Measurements from ENCODE around the gene MSRB3. TPM values are rescaled to one million over a fixed set of nuclear protein-coding genes. Genes with fewer than 3 reads are reported as not detected.

Gene MSRB3
- total RNA-seq, 1 experiment from 2014 or later, result 1.1 TPM

DNA sequence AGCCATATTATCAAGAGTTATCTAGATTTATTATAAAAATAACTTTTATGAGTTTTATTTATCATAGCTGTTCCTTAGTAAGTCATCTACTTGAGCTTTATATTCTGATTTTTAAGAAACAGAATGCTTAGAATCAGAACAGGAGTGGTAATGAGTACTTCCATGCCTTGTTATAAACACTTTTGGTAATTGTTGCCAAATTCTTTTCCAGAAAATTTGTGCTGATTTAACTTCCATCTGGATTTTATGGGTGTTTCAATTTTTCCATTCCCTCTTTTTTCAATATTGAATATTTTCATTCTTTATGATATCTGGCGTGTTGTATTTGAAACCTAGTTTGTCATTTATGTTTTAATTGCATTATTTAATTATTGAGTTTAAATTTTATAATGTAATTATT is 131.2 kb downstream of the MSRB3 start:
- no peaks in the 10 kb centered on the region for H4K20me1 ChIP-seq (ENCODE audit: control insufficient read depth, insufficient read depth, insufficient read length)
- no peak overlapping the region for H4K8ac ChIP-seq (replicated peaks; ENCODE audit: insufficient read length, low read depth, low read length)
- no peak overlapping the region for H3K9ac ChIP-seq (ENCODE audit: extremely low read depth, insufficient read length, low read length)
- no peak overlapping the region for H3K14ac ChIP-seq (ENCODE audit: insufficient read depth, low read length)
- H3K4me1 ChIP-seq (ENCODE audit: insufficient read depth, low read length), result no peaks in the 10 kb centered on the region
- no peaks in the 10 kb centered on the region for H3K79me2 ChIP-seq (ENCODE audit: insufficient read depth, low read length)
- Mint-ChIP-seq H3K27ac (no peak overlapping the region), H3K27me3 (ENCODE audit: low read depth) (no peaks in the 10 kb centered on the region), H3K4me1 (no peaks in the 10 kb centered on the region), H3K36me3 (ENCODE audit: insufficient read depth in 1 of 3, low read depth in 3 of 3) (peaks cover 0 to 9% (median 0%) of the 10 kb centered on the region in 3 experiments; a peak in 2 of 7 replicates), H3K4me3 (no peak overlapping the region), H3K9me3 (peaks cover 0 to 8% of the 10 kb centered on the region in 2 experiments; a peak in 1 of 5 replicates)
- H3K18ac ChIP-seq (ENCODE audit: insufficient read length, low read depth, low read length), result no peak overlapping the region
- H4K91ac ChIP-seq (ENCODE audit: insufficient read length, low read depth, low read length), result no peak overlapping the region
- H2BK120ac ChIP-seq (ENCODE audit: low read depth, low read length, poor library complexity, severe bottlenecking), result no peak overlapping the region
- DNase-seq, result no peak
- no peak overlapping the region for H2BK20ac ChIP-seq (ENCODE audit: low read depth, low read length, poor library complexity, severe bottlenecking)
- no peaks in the 10 kb centered on the region for H3K27me3 ChIP-seq (ENCODE audit: insufficient read depth, low read length)
- H2BK15ac ChIP-seq (ENCODE audit: low read depth, low read length), result no peak overlapping the region
- no peak overlapping the region for H2AK5ac ChIP-seq (ENCODE audit: insufficient read length, low read length)
- no peak overlapping the region for H3K23ac ChIP-seq (ENCODE audit: insufficient read length, low read depth, low read length)
- no peak overlapping the region for H2BK5ac ChIP-seq (ENCODE audit: insufficient read length, low read length)
- no peak overlapping the region for H4K5ac ChIP-seq (ENCODE audit: insufficient read length, low read depth, low read length)
- WGBS (ENCODE audit: extremely low coverage, insufficient read length, low lambda C conversion rate), result no CpG with 5 or more reads among the region's 1 CpG
- H3K56ac ChIP-seq (ENCODE audit: insufficient read length, low read depth, low read length), result no peak overlapping the region
- no peaks in the 10 kb centered on the region for H3K79me1 ChIP-seq (ENCODE audit: insufficient read depth, low read depth, low read length, poor library complexity, severe bottlenecking)
- H3K27ac ChIP-seq (ENCODE audit: insufficient read length, low read depth, low read length), result no peak overlapping the region
- H3K9me3 ChIP-seq (ENCODE audit: control insufficient read depth, low read depth, low read length), result no peaks in the 10 kb centered on the region
- no peak overlapping the region for H3T11ph ChIP-seq (ENCODE audit: low read length)
- H3K23me2 ChIP-seq (ENCODE audit: insufficient read length, low read depth, low read length, poor library complexity, severe bottlenecking), result no peaks in the 10 kb centered on the region
- no peak overlapping the region for H2BK12ac ChIP-seq (ENCODE audit: insufficient read length, low read depth, low read length)
- no peak overlapping the region for H3K4ac ChIP-seq (ENCODE audit: low read depth, low read length)
- no peak overlapping the region for H2AFZ ChIP-seq (ENCODE audit: low read length)
- H3K4me2 ChIP-seq (ENCODE audit: insufficient read depth, insufficient read length, low read length), result no peak overlapping the region
- TF ChIP-seq, protein P1, sequence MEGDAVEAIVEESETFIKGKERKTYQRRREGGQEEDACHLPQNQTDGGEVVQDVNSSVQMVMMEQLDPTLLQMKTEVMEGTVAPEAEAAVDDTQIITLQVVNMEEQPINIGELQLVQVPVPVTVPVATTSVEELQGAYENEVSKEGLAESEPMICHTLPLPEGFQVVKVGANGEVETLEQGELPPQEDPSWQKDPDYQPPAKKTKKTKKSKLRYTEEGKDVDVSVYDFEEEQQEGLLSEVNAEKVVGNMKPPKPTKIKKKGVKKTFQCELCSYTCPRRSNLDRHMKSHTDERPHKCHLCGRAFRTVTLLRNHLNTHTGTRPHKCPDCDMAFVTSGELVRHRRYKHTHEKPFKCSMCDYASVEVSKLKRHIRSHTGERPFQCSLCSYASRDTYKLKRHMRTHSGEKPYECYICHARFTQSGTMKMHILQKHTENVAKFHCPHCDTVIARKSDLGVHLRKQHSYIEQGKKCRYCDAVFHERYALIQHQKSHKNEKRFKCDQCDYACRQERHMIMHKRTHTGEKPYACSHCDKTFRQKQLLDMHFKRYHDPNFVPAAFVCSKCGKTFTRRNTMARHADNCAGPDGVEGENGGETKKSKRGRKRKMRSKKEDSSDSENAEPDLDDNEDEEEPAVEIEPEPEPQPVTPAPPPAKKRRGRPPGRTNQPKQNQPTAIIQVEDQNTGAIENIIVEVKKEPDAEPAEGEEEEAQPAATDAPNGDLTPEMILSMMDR (conservative IDR thresholded peaks at IDR 0.05), result no peak
